SH-SY5Y (cell line): ENCODE results near the gene ASPRV1.

Experiments used
- GATA2 ChIP-seq: IDR thresholded peaks from 2 replicates; pipeline ENCODE4 v1.6.1; 2011; ENCODE audit warnings: mild to moderate bottlenecking, low read depth, low read length
- GATA3 ChIP-seq: IDR thresholded peaks from 2 replicates; pipeline ENCODE4 v1.6.1; 2011; ENCODE audit warnings: low read depth, mild to moderate bottlenecking, low read length, moderate library complexity

ASPRV1 gene

GRCh38 chr2:69945941-69946340 lies 15.5 kb downstream of the ASPRV1 start:
- TF ChIP-seq GATA2 (no peak), GATA3 (no peak)

- TF ChIP-seq GATA2 = no peak
- no peak for TF ChIP-seq GATA3
Observed at GRCh38 chr2:69945441-69945840, 16.0 kb downstream of the ASPRV1 start.

- TF ChIP-seq GATA3 (no peak), GATA2 (no peak)
Observed at GRCh38 chr2:69944756-69945155, 16.7 kb downstream of the ASPRV1 start.

- TF ChIP-seq GATA3 = no peak
- no peak for TF ChIP-seq GATA2
Observed at GRCh38 chr2:69943843-69944525, 17.4 kb downstream of the ASPRV1 start.

GRCh38 chr2:69943000-69943842 lies 18.2 kb downstream of the ASPRV1 start:
- no peak for TF ChIP-seq GATA3
- TF ChIP-seq GATA2 = no peak

GRCh38 chr2:69940691-69941090 lies 20.7 kb downstream of the ASPRV1 start:
- TF ChIP-seq GATA2 = no peak
- TF ChIP-seq GATA3 = no peak

- TF ChIP-seq GATA3 (no peak), GATA2 (no peak)
Observed at GRCh38 chr2:69939722-69940121, 21.7 kb downstream of the ASPRV1 start.

GRCh38 chr2:69937968-69938367 lies 23.5 kb downstream of the ASPRV1 start:
- TF ChIP-seq GATA2 (no peak), GATA3 (no peak)

- no peak for TF ChIP-seq GATA3
Observed at GRCh38 chr2:69936906-69937305, 24.5 kb downstream of the ASPRV1 start.

GRCh38 chr2:69935011-69935410 lies 26.4 kb downstream of the ASPRV1 start:
- TF ChIP-seq GATA3 (no peak), GATA2 (no peak)

- TF ChIP-seq GATA2 = no peak
- no peak for TF ChIP-seq GATA3
Observed at GRCh38 chr2:69934614-69934908, 26.9 kb downstream of the ASPRV1 start.

GRCh38 chr2:69933839-69934613 lies 27.4 kb downstream of the ASPRV1 start:
- TF ChIP-seq GATA3 = no peak
- no peak for TF ChIP-seq GATA2

GRCh38 chr2:69933254-69933828 lies 28.1 kb downstream of the ASPRV1 start:
- TF ChIP-seq GATA2 = no peak
- TF ChIP-seq GATA3 = no peak

- TF ChIP-seq GATA3 = no peak
- no peak for TF ChIP-seq GATA2
Observed at GRCh38 chr2:69932596-69932922, 28.9 kb downstream of the ASPRV1 start.

- TF ChIP-seq GATA2 = no peak
- no peak for TF ChIP-seq GATA3
Observed at GRCh38 chr2:69931832-69932595, 29.4 kb downstream of the ASPRV1 start.
